Mammary epithelial cell (primary cell): ENCODE results near the gene SLC7A5.

ENCODE experiments used
- EZH2 ChIP-seq: IDR thresholded peaks from 2 replicates; pipeline ENCODE4 v1.6.1; 2012; ENCODE audit warnings: low read length, inconsistent platforms, borderline replicate concordance
- TF ChIP-seq, protein P1 (sequence below), 2 donors: IDR thresholded peaks in 1 of 2; conservative IDR thresholded peaks in 1 of 2; 2 replicates each; pipeline ENCODE4 v1.5.1; 2011 to 2012; ENCODE audit warnings: inconsistent platforms in 2 of 2, low read length in 2 of 2, mild to moderate bottlenecking in 2 of 2, control low read depth in 1 of 2, low read depth in 1 of 2; ENCODE audit not compliant: insufficient read depth in 1 of 2; ENCODE audit errors: extremely low read depth in 1 of 2

DNA sequence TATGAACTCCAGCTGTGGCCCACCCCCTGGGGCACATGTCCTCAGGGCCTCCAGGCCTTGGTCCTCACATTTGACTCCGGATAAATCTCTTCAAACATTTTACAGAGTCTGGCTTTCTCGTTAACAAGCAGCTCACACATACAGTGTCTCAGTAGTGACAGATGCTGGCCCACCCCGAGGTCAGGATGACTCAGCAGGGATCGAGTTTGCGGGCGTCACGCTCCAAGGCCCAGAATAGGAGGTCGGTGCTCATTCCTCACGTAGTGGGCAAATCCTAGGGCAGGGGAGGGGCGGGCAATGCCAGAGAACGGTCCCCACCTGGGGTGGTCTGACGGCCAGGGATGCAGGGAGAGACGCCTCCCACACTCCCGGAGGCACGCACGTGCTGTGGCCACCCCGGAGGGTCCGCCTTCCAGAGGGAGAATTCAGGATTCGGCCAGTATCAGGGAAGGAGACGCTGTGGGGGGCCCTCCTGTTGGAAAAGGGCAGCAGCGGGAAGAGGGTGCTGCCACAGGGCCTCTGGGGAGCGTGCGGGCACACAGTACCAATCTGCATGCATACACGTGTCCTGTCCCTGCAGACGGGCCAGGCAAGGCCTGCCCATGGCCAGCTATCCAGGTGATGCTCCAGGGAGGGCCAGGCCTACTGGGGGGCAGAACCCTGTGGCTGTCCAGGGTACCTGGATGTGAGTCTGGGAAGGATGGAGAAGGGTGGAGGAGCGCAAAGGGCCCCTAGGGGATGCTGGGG lies 8.6 kb downstream of the SLC7A5 start:
- TF ChIP-seq, protein P1, sequence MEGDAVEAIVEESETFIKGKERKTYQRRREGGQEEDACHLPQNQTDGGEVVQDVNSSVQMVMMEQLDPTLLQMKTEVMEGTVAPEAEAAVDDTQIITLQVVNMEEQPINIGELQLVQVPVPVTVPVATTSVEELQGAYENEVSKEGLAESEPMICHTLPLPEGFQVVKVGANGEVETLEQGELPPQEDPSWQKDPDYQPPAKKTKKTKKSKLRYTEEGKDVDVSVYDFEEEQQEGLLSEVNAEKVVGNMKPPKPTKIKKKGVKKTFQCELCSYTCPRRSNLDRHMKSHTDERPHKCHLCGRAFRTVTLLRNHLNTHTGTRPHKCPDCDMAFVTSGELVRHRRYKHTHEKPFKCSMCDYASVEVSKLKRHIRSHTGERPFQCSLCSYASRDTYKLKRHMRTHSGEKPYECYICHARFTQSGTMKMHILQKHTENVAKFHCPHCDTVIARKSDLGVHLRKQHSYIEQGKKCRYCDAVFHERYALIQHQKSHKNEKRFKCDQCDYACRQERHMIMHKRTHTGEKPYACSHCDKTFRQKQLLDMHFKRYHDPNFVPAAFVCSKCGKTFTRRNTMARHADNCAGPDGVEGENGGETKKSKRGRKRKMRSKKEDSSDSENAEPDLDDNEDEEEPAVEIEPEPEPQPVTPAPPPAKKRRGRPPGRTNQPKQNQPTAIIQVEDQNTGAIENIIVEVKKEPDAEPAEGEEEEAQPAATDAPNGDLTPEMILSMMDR (conservative IDR thresholded peaks at IDR 0.05 in 1 of 2, IDR thresholded peaks at IDR 0.05 in 1 of 2; ENCODE audit: extremely low read depth in 1 of 2, insufficient read depth in 1 of 2, low read depth in 1 of 2, low read length in 2 of 2) = no peak
- TF ChIP-seq EZH2 = no peak
